ENCODE measurements around the gene SLC12A6. TPM values are rescaled to one million over a fixed set of nuclear protein-coding genes. Genes with fewer than 3 reads are reported as not detected.

SLC12A6 gene
- total and polyA plus RNA-seq, 2 of the 13 experiments (the other 11 are each of a cell fraction or from before 2014, with no cell fraction given) = 15.2 to 30.1 TPM

DNA sequence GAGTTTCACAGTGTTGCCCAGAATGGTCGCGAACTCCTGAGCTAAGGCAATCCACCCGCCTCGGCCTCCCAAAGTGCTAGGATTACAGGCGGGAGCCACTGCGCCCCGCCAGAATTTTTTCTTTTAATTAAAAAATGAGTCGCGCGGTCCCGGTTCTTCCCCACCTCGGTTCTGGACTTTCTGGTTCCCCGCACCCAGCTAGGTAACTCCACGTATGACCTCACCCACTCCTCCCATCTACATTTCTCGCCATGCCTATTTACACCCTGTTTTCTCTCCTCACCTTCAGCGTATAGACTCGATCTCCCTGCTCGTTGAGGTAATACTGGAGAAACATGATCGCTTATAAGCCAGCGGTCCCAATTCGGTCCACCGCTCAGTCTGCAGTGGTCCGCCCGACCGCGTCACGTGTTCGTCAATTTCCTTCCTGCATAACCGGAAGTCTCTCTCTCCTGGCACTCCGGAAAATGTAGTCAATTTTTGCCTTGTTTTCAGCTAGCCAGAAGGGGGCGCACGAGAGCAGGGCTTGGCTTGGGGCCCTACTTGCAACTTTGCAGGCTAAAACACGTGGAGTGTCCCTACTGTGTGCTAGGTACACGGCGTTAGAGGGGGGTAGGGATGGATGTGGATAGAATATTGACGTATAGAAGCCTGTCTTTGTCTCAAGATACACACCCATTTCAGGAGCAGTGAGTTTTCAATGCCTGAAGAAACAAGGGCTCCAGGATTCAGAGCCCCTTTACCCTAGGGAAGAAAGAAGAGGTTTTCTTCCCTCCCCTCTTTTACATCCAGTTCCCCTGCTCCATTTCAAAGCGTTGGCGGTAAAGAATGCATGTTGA lies 5.4 kb upstream of the SLC12A6 start, which contains the start of the genes NOP10 and NUTM1 (continued):
- TF ChIP-seq, protein P1, sequence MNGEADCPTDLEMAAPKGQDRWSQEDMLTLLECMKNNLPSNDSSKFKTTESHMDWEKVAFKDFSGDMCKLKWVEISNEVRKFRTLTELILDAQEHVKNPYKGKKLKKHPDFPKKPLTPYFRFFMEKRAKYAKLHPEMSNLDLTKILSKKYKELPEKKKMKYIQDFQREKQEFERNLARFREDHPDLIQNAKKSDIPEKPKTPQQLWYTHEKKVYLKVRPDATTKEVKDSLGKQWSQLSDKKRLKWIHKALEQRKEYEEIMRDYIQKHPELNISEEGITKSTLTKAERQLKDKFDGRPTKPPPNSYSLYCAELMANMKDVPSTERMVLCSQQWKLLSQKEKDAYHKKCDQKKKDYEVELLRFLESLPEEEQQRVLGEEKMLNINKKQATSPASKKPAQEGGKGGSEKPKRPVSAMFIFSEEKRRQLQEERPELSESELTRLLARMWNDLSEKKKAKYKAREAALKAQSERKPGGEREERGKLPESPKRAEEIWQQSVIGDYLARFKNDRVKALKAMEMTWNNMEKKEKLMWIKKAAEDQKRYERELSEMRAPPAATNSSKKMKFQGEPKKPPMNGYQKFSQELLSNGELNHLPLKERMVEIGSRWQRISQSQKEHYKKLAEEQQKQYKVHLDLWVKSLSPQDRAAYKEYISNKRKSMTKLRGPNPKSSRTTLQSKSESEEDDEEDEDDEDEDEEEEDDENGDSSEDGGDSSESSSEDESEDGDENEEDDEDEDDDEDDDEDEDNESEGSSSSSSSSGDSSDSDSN (CRISPR knock-in tag; IDR thresholded peaks at IDR 0.05) = peak; percentile 52
- TF ChIP-seq XRCC5 (optimal IDR thresholded peaks at IDR 0.05; ENCODE audit: low read length) = peak; percentile 95
- TF ChIP-seq ZSCAN29 (CRISPR knock-in tag; conservative IDR thresholded peaks at IDR 0.05) = peak; percentile 53; the same call in 1 of the 2 replicates
- TF ChIP-seq ZNF883 (CRISPR knock-in tag; IDR thresholded peaks at IDR 0.05; ENCODE audit: not compliant biosample characterization) = peak; percentile 50
- no peak for TF ChIP-seq KLF9 (CRISPR knock-in tag; IDR thresholded peaks at IDR 0.05; ENCODE audit: low read depth)
- TF ChIP-seq CHD2 (IDR thresholded peaks at IDR 0.05; ENCODE audit: low read depth, low read length) = no peak
- no peak for TF ChIP-seq SP140L (CRISPR knock-in tag; IDR thresholded peaks at IDR 0.05; ENCODE audit: borderline replicate concordance)
- TF ChIP-seq ZNF660 (CRISPR knock-in tag; IDR thresholded peaks at IDR 0.05; ENCODE audit: borderline replicate concordance, low read depth) = no peak
- TF ChIP-seq ZNF12 (CRISPR knock-in tag; IDR thresholded peaks at IDR 0.05) = peak; percentile 41; the same call in 1 of the 2 replicates
- TF ChIP-seq, protein P2, sequence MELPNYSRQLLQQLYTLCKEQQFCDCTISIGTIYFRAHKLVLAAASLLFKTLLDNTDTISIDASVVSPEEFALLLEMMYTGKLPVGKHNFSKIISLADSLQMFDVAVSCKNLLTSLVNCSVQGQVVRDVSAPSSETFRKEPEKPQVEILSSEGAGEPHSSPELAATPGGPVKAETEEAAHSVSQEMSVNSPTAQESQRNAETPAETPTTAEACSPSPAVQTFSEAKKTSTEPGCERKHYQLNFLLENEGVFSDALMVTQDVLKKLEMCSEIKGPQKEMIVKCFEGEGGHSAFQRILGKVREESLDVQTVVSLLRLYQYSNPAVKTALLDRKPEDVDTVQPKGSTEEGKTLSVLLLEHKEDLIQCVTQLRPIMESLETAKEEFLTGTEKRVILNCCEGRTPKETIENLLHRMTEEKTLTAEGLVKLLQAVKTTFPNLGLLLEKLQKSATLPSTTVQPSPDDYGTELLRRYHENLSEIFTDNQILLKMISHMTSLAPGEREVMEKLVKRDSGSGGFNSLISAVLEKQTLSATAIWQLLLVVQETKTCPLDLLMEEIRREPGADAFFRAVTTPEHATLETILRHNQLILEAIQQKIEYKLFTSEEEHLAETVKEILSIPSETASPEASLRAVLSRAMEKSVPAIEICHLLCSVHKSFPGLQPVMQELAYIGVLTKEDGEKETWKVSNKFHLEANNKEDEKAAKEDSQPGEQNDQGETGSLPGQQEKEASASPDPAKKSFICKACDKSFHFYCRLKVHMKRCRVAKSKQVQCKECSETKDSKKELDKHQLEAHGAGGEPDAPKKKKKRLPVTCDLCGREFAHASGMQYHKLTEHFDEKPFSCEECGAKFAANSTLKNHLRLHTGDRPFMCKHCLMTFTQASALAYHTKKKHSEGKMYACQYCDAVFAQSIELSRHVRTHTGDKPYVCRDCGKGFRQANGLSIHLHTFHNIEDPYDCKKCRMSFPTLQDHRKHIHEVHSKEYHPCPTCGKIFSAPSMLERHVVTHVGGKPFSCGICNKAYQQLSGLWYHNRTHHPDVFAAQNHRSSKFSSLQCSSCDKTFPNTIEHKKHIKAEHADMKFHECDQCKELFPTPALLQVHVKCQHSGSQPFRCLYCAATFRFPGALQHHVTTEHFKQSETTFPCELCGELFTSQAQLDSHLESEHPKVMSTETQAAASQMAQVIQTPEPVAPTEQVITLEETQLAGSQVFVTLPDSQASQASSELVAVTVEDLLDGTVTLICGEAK (IDR thresholded peaks at IDR 0.05) = no peak
- TF ChIP-seq, protein P2 (CRISPR knock-in tag; IDR thresholded peaks at IDR 0.05) = no peak; the same call in 1 of the 2 replicates
- TF ChIP-seq RAD51 (IDR thresholded peaks at IDR 0.05; ENCODE audit: borderline replicate concordance) = peak; percentile 82
- TF ChIP-seq ZNF607 (CRISPR knock-in tag; IDR thresholded peaks at IDR 0.05; ENCODE audit: borderline replicate concordance) = no peak
- TF ChIP-seq MEIS2 (CRISPR knock-in tag; IDR thresholded peaks at IDR 0.05) = peak; percentile 26; the same call in 1 of the 2 replicates
- no peak for TF ChIP-seq ZSCAN31 (CRISPR knock-in tag; IDR thresholded peaks at IDR 0.05; ENCODE audit: low read depth)
- no peak for TF ChIP-seq MED13 (CRISPR knock-in tag; IDR thresholded peaks at IDR 0.05)

All from HepG2 (cell line).